ENCODE results near the gene PRDM2.

Gene PRDM2

DNA sequence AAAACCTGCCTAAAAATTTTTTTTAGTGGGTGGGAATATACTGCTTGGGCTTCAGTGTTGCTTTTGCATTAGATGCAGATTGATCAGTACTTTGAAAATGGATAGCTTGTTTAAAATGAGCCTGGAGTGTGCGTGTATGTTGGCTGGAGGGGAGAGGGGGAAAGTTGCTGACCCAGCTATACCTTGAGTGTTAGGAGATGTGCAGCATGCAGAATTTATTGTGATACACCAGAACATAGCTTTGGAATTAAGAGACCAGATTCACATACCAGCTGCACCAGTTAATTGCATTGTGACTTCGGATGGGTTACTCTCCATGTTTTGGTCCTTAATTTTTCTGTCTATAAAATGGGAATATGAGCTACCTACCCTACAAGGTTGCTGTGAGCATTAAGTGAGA lies 60.4 kb downstream of the PRDM2 start:
- Histone ChIP-seq H3K27me3 (ENCODE audit: control insufficient read depth, insufficient read depth, low read length) (no peaks in the 10 kb centered on the region), H3K27ac (ENCODE audit: low read length) (no peak overlapping the region), H3K4me3 (ENCODE audit: low read length) (no peak overlapping the region), H3K4me1 (ENCODE audit: control insufficient read depth, low read depth, low read length) (peaks cover 45% of the 10 kb centered on the region), H3K9me3 (ENCODE audit: control insufficient read depth, low read depth, low read length) (no peaks in the 10 kb centered on the region), H3K9ac (ENCODE audit: low read length) (no peak overlapping the region), H3K36me3 (ENCODE audit: control insufficient read depth, low read depth, low read length) (no peaks in the 10 kb centered on the region)

DNA sequence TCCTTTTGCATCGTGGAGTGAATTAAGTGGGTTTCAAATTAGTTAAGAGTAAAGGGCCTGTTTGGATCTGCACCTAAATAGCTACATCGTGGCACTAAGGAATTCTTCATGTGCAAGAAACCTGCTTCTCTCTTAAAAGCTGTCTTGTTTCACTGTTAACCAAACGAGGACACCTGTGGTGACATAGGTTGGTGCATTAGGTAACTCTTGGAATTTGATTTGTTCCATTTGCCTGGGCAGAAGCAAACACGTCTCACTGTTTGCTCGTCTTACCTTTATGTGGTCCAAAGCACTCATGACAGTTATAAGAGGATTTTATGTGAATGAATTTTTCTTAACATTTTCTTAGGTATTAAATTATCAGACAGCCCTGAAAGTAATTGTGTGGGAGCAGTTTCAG lies 60.9 kb downstream of the PRDM2 start:
- Histone ChIP-seq H3K4me3 (ENCODE audit: low read length) (no peak overlapping the region), H3K36me3 (ENCODE audit: control insufficient read depth, low read depth, low read length) (no peaks in the 10 kb centered on the region), H3K9ac (ENCODE audit: low read length) (no peak overlapping the region), H3K9me3 (ENCODE audit: control insufficient read depth, low read depth, low read length) (no peaks in the 10 kb centered on the region), H3K27ac (ENCODE audit: low read length) (no peak overlapping the region), H3K27me3 (ENCODE audit: control insufficient read depth, insufficient read depth, low read length) (no peaks in the 10 kb centered on the region), H3K4me1 (ENCODE audit: control insufficient read depth, low read depth, low read length) (peaks cover 45% of the 10 kb centered on the region)

DNA sequence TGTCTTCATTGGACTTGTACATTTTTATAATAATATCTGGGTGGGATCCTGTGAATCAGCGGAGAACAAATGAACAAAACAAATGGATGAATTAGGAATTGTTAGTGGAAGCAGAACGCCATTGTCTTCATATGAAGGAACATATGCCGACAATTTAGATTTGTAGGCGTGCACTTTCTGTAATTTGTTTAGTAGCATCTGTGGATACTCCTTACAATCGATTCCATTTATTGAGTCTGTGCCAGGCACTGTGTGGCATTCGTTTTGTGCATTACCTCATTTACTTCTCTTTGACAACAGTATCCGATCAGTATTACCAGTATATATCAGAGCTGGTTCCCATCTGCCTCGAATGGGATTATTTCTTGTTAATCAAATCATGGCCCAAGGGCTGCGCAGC lies 61.9 kb downstream of the PRDM2 start:
- H3K36me3 ChIP-seq (ENCODE audit: control insufficient read depth, low read depth, low read length): no peaks in the 10 kb centered on the region
- H3K9ac ChIP-seq (ENCODE audit: low read length): no peak overlapping the region
- peaks cover 45% of the 10 kb centered on the region for H3K4me1 ChIP-seq (ENCODE audit: control insufficient read depth, low read depth, low read length)
- no peak overlapping the region for H3K4me3 ChIP-seq (ENCODE audit: low read length)
- no peaks in the 10 kb centered on the region for H3K27me3 ChIP-seq (ENCODE audit: control insufficient read depth, insufficient read depth, low read length)
- H3K9me3 ChIP-seq (ENCODE audit: control insufficient read depth, low read depth, low read length): no peaks in the 10 kb centered on the region
- no peak overlapping the region for H3K27ac ChIP-seq (ENCODE audit: low read length)

DNA sequence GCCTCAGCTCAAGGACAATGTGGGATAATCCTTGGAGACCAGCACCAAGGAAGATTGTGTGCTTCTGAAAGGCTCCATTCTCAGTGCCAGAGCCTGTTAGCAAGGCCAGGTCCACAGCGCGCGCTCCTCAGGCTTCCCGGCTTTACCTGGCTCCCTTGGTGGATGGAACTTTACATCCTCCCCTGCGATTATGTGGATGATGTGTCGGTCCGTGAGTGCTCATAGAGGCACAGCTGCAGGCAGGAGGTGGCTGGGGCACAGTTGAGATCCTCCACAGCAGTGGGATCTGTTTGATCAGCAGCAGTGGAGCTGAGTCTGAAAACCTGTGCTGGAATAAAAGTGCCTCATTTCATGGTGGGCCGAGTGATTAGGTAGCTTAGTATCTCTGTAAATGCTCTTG lies 62.7 kb downstream of the PRDM2 start:
- H3K27me3 ChIP-seq (ENCODE audit: control insufficient read depth, insufficient read depth, low read length): no peaks in the 10 kb centered on the region
- no peak overlapping the region for H3K27ac ChIP-seq (ENCODE audit: low read length)
- H3K4me1 ChIP-seq (ENCODE audit: control insufficient read depth, low read depth, low read length): peaks cover 45% of the 10 kb centered on the region
- H3K9ac ChIP-seq (ENCODE audit: low read length): no peak overlapping the region
- no peaks in the 10 kb centered on the region for H3K9me3 ChIP-seq (ENCODE audit: control insufficient read depth, low read depth, low read length)
- no peak overlapping the region for H3K4me3 ChIP-seq (ENCODE audit: low read length)
- no peaks in the 10 kb centered on the region for H3K36me3 ChIP-seq (ENCODE audit: control insufficient read depth, low read depth, low read length)

DNA sequence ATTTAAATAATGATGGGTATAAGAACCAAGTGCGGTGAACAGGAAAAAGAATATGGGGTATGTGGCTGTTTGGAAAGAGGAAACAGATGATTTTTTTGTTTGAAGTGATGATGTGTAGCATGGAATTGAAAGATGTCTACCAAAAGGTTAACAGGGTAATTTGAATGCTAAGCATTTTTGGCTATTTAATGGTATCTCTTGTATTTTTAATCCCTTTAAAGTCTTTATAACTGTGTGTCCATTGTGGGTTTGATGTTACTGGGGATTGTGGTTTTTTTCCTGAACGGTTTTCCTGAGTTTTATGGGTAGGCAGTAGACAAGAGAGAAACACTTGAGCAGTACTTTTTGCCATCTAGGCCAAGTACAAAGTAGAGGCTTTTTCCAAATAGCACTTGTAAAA lies 63.2 kb downstream of the PRDM2 start:
- H3K4me1 ChIP-seq (ENCODE audit: control insufficient read depth, low read depth, low read length): peaks cover 45% of the 10 kb centered on the region
- H3K4me3 ChIP-seq (ENCODE audit: low read length): no peak overlapping the region
- no peak overlapping the region for H3K27ac ChIP-seq (ENCODE audit: low read length)
- no peaks in the 10 kb centered on the region for H3K9me3 ChIP-seq (ENCODE audit: control insufficient read depth, low read depth, low read length)
- H3K27me3 ChIP-seq (ENCODE audit: control insufficient read depth, insufficient read depth, low read length): no peaks in the 10 kb centered on the region
- H3K9ac ChIP-seq (ENCODE audit: low read length): no peak overlapping the region
- no peaks in the 10 kb centered on the region for H3K36me3 ChIP-seq (ENCODE audit: control insufficient read depth, low read depth, low read length)

DNA sequence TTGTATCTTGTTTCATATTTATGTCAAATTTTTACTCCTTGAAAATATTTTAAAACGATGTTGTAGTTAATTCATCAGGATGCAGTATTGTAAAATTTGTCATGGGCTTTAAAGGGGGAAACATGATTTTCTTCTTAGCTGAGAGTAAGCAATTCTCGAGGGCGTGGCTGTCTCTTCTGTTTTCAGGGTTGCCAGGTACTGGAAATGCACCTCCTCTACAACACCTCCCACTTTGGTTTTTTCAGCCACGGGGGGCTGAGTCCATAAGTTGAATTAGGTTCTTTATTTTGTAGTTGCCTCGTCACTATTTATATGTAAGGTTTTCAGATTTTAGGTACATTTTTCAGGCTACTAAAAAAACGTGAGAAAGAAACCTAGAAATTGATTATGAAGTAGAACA lies 64.0 kb downstream of the PRDM2 start:
- H3K9ac ChIP-seq (ENCODE audit: low read length): no peak overlapping the region
- no peaks in the 10 kb centered on the region for H3K27me3 ChIP-seq (ENCODE audit: control insufficient read depth, insufficient read depth, low read length)
- H3K4me3 ChIP-seq (ENCODE audit: low read length): no peak overlapping the region
- no peaks in the 10 kb centered on the region for H3K36me3 ChIP-seq (ENCODE audit: control insufficient read depth, low read depth, low read length)
- peaks cover 43% of the 10 kb centered on the region for H3K4me1 ChIP-seq (ENCODE audit: control insufficient read depth, low read depth, low read length)
- H3K27ac ChIP-seq (ENCODE audit: low read length): no peak overlapping the region
- H3K9me3 ChIP-seq (ENCODE audit: control insufficient read depth, low read depth, low read length): no peaks in the 10 kb centered on the region

GRCh38 chr1:13764588-13765332 lies 64.8 kb downstream of the PRDM2 start:
- Histone ChIP-seq H3K4me1 (ENCODE audit: control insufficient read depth, low read depth, low read length) (peaks cover 39% of the 10 kb centered on the region), H3K27ac (ENCODE audit: low read length) (no peak overlapping the region), H3K36me3 (ENCODE audit: control insufficient read depth, low read depth, low read length) (no peaks in the 10 kb centered on the region), H3K27me3 (ENCODE audit: control insufficient read depth, insufficient read depth, low read length) (no peaks in the 10 kb centered on the region), H3K9me3 (ENCODE audit: control insufficient read depth, low read depth, low read length) (no peaks in the 10 kb centered on the region), H3K4me3 (ENCODE audit: low read length) (peak overlapping the region; percentile 32), H3K9ac (ENCODE audit: low read length) (no peak overlapping the region)

- H3K9me3 ChIP-seq (ENCODE audit: control insufficient read depth, low read depth, low read length): no peaks in the 10 kb centered on the region
- no peak overlapping the region for H3K4me3 ChIP-seq (ENCODE audit: low read length)
- H3K4me1 ChIP-seq (ENCODE audit: control insufficient read depth, low read depth, low read length): peaks cover 27% of the 10 kb centered on the region
- no peaks in the 10 kb centered on the region for H3K27me3 ChIP-seq (ENCODE audit: control insufficient read depth, insufficient read depth, low read length)
- H3K36me3 ChIP-seq (ENCODE audit: control insufficient read depth, low read depth, low read length): no peaks in the 10 kb centered on the region
- no peak overlapping the region for H3K9ac ChIP-seq (ENCODE audit: low read length)
- H3K27ac ChIP-seq (ENCODE audit: low read length): no peak overlapping the region
These were observed 66.9 kb downstream of the PRDM2 start for GRCh38 chr1:13766592-13767564.

DNA sequence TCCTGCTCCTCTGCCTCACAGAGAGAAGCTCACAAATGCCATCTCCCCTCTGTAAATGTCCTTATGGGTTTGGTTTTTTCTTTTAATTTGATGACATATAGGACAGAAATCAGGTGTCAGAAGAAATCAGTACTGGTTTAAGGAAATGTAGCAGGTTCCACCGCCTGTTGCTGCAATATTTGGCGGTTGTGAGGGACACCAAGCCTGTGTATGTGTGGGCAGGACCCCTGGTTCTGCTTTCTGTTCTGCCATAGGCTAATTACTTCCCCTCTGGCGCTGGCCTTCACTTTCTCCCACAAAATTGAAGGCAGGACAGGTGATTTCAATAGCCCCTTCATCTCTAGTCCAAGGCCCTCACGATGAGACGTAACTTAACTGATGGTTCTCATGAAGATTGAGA lies 69.2 kb downstream of the PRDM2 start:
- Histone ChIP-seq H3K36me3 (ENCODE audit: control insufficient read depth, low read depth, low read length) (peaks cover 8% of the 10 kb centered on the region), H3K9ac (ENCODE audit: low read length) (no peak overlapping the region), H3K27ac (ENCODE audit: low read length) (no peak overlapping the region), H3K9me3 (ENCODE audit: control insufficient read depth, low read depth, low read length) (no peaks in the 10 kb centered on the region), H3K4me1 (ENCODE audit: control insufficient read depth, low read depth, low read length) (peaks cover 11% of the 10 kb centered on the region), H3K27me3 (ENCODE audit: control insufficient read depth, insufficient read depth, low read length) (no peaks in the 10 kb centered on the region), H3K4me3 (ENCODE audit: low read length) (no peak overlapping the region)

- peaks cover 10% of the 10 kb centered on the region for H3K36me3 ChIP-seq (ENCODE audit: control insufficient read depth, low read depth, low read length)
- no peak overlapping the region for H3K4me3 ChIP-seq (ENCODE audit: low read length)
- H3K9me3 ChIP-seq (ENCODE audit: control insufficient read depth, low read depth, low read length): no peaks in the 10 kb centered on the region
- peaks cover 4% of the 10 kb centered on the region for H3K4me1 ChIP-seq (ENCODE audit: control insufficient read depth, low read depth, low read length)
- no peaks in the 10 kb centered on the region for H3K27me3 ChIP-seq (ENCODE audit: control insufficient read depth, insufficient read depth, low read length)
- H3K27ac ChIP-seq (ENCODE audit: low read length): no peak overlapping the region
- no peak overlapping the region for H3K9ac ChIP-seq (ENCODE audit: low read length)
These were observed 69.8 kb downstream of the PRDM2 start for GRCh38 chr1:13769830-13770229.

- Histone ChIP-seq H3K9me3 (ENCODE audit: control insufficient read depth, low read depth, low read length) (no peaks in the 10 kb centered on the region), H3K27ac (ENCODE audit: low read length) (no peak overlapping the region), H3K4me1 (ENCODE audit: control insufficient read depth, low read depth, low read length) (no peaks in the 10 kb centered on the region), H3K36me3 (ENCODE audit: control insufficient read depth, low read depth, low read length) (peaks cover 10% of the 10 kb centered on the region), H3K9ac (ENCODE audit: low read length) (no peak overlapping the region), H3K4me3 (ENCODE audit: low read length) (no peak overlapping the region), H3K27me3 (ENCODE audit: control insufficient read depth, insufficient read depth, low read length) (no peaks in the 10 kb centered on the region)
These were observed 70.8 kb downstream of the PRDM2 start for GRCh38 chr1:13770743-13771142.
